HEK293T (cell line): ENCODE data around the gene ARFIP1.
"Not testable (repeated sequence)": the region's sequence is repeated elsewhere in the genome, so short reads cannot be mapped to it uniquely, and the experiment has no call there.

Source experiments
- CTCF ChIA-PET: fragments of 350-600 bp; formaldehyde crosslinking; extraction: SDS; loops from one replicate; lab custom pipeline; 2021; ENCODE audit warnings: antibody characterized with exemption, inconsistent platforms; lab: Yijun Ruan, JAX
- POLR2A ChIA-PET: fragments of 350-600 bp; formaldehyde crosslinking; extraction: SDS; loops from one replicate; lab custom pipeline; 2020; ENCODE audit warnings: antibody characterized with exemption, inconsistent platforms; lab: Yijun Ruan, JAX
- DNase-seq: peaks from one replicate; pipeline ENCODE4 v3.0.0; 2012; ENCODE audit warnings: mixed read lengths; ENCODE audit errors: extremely low spot score
- ARNT ChIP-seq: fragments of 450-650 bp; IDR thresholded peaks from 2 replicates; pipeline ENCODE4 v1.6.1; 2017; ENCODE audit warnings: mild to moderate bottlenecking
- BHLHE40 ChIP-seq: fragments of 450-650 bp; IDR thresholded peaks from 2 replicates; pipeline ENCODE4 v1.6.1; 2016; ENCODE audit warnings: mild to moderate bottlenecking, moderate library complexity, borderline replicate concordance
- CTBP1 ChIP-seq: fragments of 450-650 bp; IDR thresholded peaks from 2 replicates; pipeline ENCODE4 v1.6.1; 2016; ENCODE audit warnings: borderline replicate concordance
- ELF4 ChIP-seq: fragments of 450-650 bp; IDR thresholded peaks from 2 replicates; pipeline ENCODE4 v1.6.1; 2017; ENCODE audit warnings: antibody characterized with exemption
- FOXA1 ChIP-seq: fragments of 450-650 bp; IDR thresholded peaks from 2 replicates; pipeline ENCODE4 v1.6.1; 2016; ENCODE audit warnings: mild to moderate bottlenecking
- FOXK2 ChIP-seq: fragments of 450-650 bp; IDR thresholded peaks from 2 replicates; pipeline ENCODE4 v1.6.1; 2016; ENCODE audit warnings: mild to moderate bottlenecking
- FOXM1 ChIP-seq: fragments of 450-650 bp; IDR thresholded peaks from 2 replicates; pipeline ENCODE4 v1.6.1; 2017; ENCODE audit warnings: mild to moderate bottlenecking, borderline replicate concordance
- HDGF ChIP-seq: fragments of 450-650 bp; IDR thresholded peaks from 2 replicates; pipeline ENCODE4 v1.6.1; 2017; ENCODE audit warnings: antibody characterized with exemption, borderline replicate concordance
- L3MBTL2 ChIP-seq: fragments of 450-650 bp; conservative IDR thresholded peaks from 2 replicates; pipeline ENCODE4 v1.6.1; 2016; ENCODE audit warnings: mild to moderate bottlenecking
- LEF1 ChIP-seq: fragments of 450-650 bp; IDR thresholded peaks from 2 replicates; pipeline ENCODE4 v1.6.1; 2017; ENCODE audit warnings: mild to moderate bottlenecking, borderline replicate concordance
- NFRKB ChIP-seq: fragments of 450-650 bp; IDR thresholded peaks from 2 replicates; pipeline ENCODE4 v1.6.1; 2016; ENCODE audit warnings: mild to moderate bottlenecking, moderate library complexity
- SP1 ChIP-seq: fragments of 450-650 bp; IDR thresholded peaks from 2 replicates; pipeline ENCODE4 v1.6.1; 2017
- SUZ12 ChIP-seq: fragments of 450-650 bp; IDR thresholded peaks from 2 replicates; pipeline ENCODE4 v1.6.1; 2016; ENCODE audit warnings: mild to moderate bottlenecking
- TARDBP ChIP-seq: fragments of 450-650 bp; IDR thresholded peaks from 2 replicates; pipeline ENCODE4 v1.6.1; 2016
- ZNF384 ChIP-seq: fragments of 450-650 bp; IDR thresholded peaks from 2 replicates; pipeline ENCODE4 v1.6.1; 2016
- TF ChIP-seq, protein P1 (sequence below): fragments of 450-650 bp; IDR thresholded peaks from 2 replicates; pipeline ENCODE4 v1.6.1; 2016

The ARFIP1 gene

GRCh38 chr4:152822323-152822722 is 42.6 kb downstream of the ARFIP1 start:
- CTCF ChIA-PET = no interaction called here
- no peak for DNase-seq
- POLR2A ChIA-PET = no interaction called here

DNA sequence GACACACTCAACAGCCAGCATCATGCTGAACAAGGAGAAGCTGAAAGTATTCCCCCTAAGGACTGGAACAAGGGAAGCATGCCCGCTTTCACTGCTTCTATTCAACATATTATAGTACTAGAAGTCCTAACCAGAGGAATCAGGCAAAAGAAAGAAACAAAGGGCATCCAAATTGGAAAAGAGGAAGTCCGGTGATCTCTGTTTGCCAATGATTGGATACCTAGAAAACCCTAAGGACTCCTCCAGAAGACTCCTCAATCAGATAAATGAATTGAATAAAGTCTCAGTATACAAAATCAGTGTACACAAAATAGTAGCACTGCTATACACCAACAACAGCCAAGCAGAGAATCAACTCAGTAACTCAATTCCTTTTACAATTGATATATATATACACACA is 44.8 kb downstream of the ARFIP1 start:
- TF ChIP-seq L3MBTL2 = no peak
- TF ChIP-seq SUZ12 = no peak
- no peak for TF ChIP-seq TARDBP
- no peak for TF ChIP-seq FOXK2
- TF ChIP-seq ZNF384 = no peak
- TF ChIP-seq CTBP1 = no peak
- TF ChIP-seq NFRKB = no peak
- no peak for TF ChIP-seq SP1
- no peak for TF ChIP-seq LEF1
- no peak for TF ChIP-seq BHLHE40
- TF ChIP-seq HDGF = no peak
- TF ChIP-seq FOXM1 = no peak
- no peak for TF ChIP-seq ELF4
- TF ChIP-seq FOXA1 = no peak
- no peak for TF ChIP-seq ARNT
- ChIA-PET POLR2A (no interaction called here), CTCF (no interaction called here)
- no peak for DNase-seq

More at GRCh38 chr4:152822323-152822722, 42.6 kb downstream of the ARFIP1 start:
- TF ChIP-seq FOXM1 (no peak), LEF1 (no peak), ARNT (no peak), ZNF384 (no peak), SUZ12 (no peak), HDGF (no peak), BHLHE40 (no peak)
- TF ChIP-seq, protein P1, sequence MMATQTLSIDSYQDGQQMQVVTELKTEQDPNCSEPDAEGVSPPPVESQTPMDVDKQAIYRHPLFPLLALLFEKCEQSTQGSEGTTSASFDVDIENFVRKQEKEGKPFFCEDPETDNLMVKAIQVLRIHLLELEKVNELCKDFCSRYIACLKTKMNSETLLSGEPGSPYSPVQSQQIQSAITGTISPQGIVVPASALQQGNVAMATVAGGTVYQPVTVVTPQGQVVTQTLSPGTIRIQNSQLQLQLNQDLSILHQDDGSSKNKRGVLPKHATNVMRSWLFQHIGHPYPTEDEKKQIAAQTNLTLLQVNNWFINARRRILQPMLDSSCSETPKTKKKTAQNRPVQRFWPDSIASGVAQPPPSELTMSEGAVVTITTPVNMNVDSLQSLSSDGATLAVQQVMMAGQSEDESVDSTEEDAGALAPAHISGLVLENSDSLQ = no peak

GRCh38 chr4:152825336-152825735 is 45.6 kb downstream of the ARFIP1 start:
- DNase-seq = no peak
- ChIA-PET POLR2A (no interaction called here), CTCF (no interaction called here)
- TF ChIP-seq SUZ12 (no peak), BHLHE40 (no peak), NFRKB (no peak), TARDBP (no peak)

GRCh38 chr4:152828122-152828521 is 48.4 kb downstream of the ARFIP1 start:
- ChIA-PET POLR2A (no interaction called here), CTCF (no interaction called here)
- TF ChIP-seq ELF4 = no peak
- TF ChIP-seq TARDBP = no peak
- no peak for TF ChIP-seq SUZ12
- TF ChIP-seq FOXA1 = no peak
- TF ChIP-seq ARNT = no peak
- TF ChIP-seq NFRKB = no peak
- no peak for TF ChIP-seq ZNF384
- no peak for TF ChIP-seq HDGF
- TF ChIP-seq L3MBTL2 = no peak
- no peak for TF ChIP-seq SP1
- TF ChIP-seq, protein P1 = no peak
- TF ChIP-seq FOXM1 = no peak
- no peak for TF ChIP-seq FOXK2
- TF ChIP-seq LEF1 = no peak
- TF ChIP-seq CTBP1 = no peak
- no peak for DNase-seq

- TF ChIP-seq, protein P1 = no peak
- TF ChIP-seq TARDBP (no peak), SUZ12 (no peak), ELF4 (no peak), FOXA1 (no peak), SP1 (no peak), L3MBTL2 (no peak), FOXK2 (no peak), BHLHE40 (no peak), LEF1 (no peak), NFRKB (no peak), HDGF (no peak), ARNT (no peak), CTBP1 (no peak), ZNF384 (no peak), FOXM1 (no peak)
- ChIA-PET POLR2A (no interaction called here), CTCF (no interaction called here)
- DNase-seq = no peak
These were observed 51.7 kb downstream of the ARFIP1 start for GRCh38 chr4:152831416-152831815.

DNA sequence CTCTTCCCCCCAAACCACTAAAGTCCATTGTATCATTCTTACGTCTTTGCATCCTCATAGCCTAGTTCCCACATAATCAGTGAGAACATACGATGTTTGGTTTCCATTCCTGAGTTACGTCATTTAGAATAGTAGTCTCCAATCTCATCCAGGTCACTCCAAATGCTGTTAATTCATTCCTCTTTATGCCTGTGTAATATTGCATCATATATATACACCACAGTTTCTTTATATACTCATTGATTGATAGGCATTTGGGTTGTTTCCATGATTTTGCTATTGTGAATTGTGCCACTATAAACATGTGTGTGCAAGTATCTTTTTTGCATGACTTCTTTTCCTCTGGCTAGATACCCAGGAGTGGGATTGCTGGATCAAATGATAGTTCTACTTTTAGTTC is 57.2 kb downstream of the ARFIP1 start:
- DNase-seq = no peak
- TF ChIP-seq FOXM1 (no peak), FOXK2 (no peak), ZNF384 (no peak)
- CTCF ChIA-PET = no interaction called here
- POLR2A ChIA-PET = no interaction called here

- POLR2A ChIA-PET, CTCF ChIA-PET, DNase-seq: not testable (repeated sequence)
These were observed 60.0 kb downstream of the ARFIP1 start for GRCh38 chr4:152839729-152840128.
